ENCODE measurements around the gene TSTD1. TPM values are rescaled to one million over a fixed set of nuclear protein-coding genes. Genes with fewer than 3 reads are reported as not detected.

TSTD1 gene, protein sequence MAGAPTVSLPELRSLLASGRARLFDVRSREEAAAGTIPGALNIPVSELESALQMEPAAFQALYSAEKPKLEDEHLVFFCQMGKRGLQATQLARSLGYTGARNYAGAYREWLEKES
- total RNA-seq, result 10 to 100 TPM in 2 of 4 donors, 1 to 10 TPM in 2; 2.5 to 33.9 (median 8.2) TPM
- polyA plus RNA-seq, result 10 to 100 TPM in 2 of 3 donors, 1 to 10 TPM in 1; 9.3 to 20.5 (median 10.4) TPM
- long read RNA-seq, donor 1, transcript TSTD1-204 (4 exons, 593 nt), result major isoform, 6 of 11 reads
- long read RNA-seq, donor 1, partial matches to known transcripts, result 0 of 11 reads
- long read RNA-seq, donor 1, other reads (novel, unspliced or antisense), result 2 of 11 reads
- long read RNA-seq, donor 2, partial matches to known transcripts, result 0 of 6 reads
- long read RNA-seq, donor 2, other reads (novel, unspliced or antisense), result 1 of 6 reads

DNA sequence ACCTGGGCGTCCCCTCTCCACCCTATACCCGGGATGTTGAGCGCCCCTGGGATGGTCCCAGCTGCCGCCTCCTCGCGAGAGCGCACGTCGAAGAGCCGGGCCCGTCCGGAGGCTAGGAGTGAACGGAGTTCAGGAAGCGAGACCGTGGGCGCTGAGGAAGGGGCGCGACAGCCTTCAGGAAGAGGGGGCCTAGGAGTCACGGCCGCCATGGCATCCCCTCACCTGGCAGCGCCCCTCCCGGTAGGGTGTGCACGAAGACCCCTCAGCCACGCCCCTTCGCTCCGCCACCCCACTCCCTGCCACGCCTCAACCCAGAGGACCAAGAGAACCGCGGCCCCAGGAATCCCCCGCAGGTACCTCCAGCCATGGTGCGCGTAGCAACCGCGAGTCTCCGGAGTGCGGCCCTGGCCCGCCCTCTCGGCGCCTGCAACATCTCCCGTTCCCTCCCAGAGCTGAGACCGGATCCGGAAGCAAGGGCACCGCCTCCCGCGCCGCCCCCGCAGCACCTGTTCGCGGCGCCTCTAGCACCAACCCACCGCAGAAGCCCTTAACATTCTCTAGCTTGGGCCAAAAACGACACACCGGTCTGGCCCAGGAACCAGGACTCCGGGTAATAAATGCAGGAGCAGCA is at the start of gene TSTD1:
TSTD1 (minus strand) TSS at position 442 of the 631 bp plus-strand sequence; CDS start at position 367, 75 bp downstream.
- peak; percentile 87 to 92 (median 87) for ATAC-seq
- Histone ChIP-seq H3K27me3 (ENCODE audit: insufficient read depth in 3 of 3, low read length in 2 of 3) (no peaks in the 10 kb centered on the region), H3K36me3 (ENCODE audit: insufficient read depth in 1 of 2, low read depth in 1 of 2) (peaks cover 10 to 40% of the 10 kb centered on the region in 2 donors), H3K27ac (no peak within 1 kb of the TSS), H3K4me1 (peaks cover 4% of the 10 kb centered on the region), H3K4me3 (peak within 1 kb of the TSS; percentile 64), H3K9me3 (no peaks in the 10 kb centered on the region)
- WGBS, 3 donors, result 25 to 27% (median 26%) methylated on average over 51 to 54 of the region's 54 CpGs
- peak; percentile 61 to 70 for DNase-seq
- TF ChIP-seq, protein P1, sequence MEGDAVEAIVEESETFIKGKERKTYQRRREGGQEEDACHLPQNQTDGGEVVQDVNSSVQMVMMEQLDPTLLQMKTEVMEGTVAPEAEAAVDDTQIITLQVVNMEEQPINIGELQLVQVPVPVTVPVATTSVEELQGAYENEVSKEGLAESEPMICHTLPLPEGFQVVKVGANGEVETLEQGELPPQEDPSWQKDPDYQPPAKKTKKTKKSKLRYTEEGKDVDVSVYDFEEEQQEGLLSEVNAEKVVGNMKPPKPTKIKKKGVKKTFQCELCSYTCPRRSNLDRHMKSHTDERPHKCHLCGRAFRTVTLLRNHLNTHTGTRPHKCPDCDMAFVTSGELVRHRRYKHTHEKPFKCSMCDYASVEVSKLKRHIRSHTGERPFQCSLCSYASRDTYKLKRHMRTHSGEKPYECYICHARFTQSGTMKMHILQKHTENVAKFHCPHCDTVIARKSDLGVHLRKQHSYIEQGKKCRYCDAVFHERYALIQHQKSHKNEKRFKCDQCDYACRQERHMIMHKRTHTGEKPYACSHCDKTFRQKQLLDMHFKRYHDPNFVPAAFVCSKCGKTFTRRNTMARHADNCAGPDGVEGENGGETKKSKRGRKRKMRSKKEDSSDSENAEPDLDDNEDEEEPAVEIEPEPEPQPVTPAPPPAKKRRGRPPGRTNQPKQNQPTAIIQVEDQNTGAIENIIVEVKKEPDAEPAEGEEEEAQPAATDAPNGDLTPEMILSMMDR (IDR thresholded peaks at IDR 0.05), result no peak
- intact Hi-C loops (cut with DNase I), result no loop called here

DNA sequence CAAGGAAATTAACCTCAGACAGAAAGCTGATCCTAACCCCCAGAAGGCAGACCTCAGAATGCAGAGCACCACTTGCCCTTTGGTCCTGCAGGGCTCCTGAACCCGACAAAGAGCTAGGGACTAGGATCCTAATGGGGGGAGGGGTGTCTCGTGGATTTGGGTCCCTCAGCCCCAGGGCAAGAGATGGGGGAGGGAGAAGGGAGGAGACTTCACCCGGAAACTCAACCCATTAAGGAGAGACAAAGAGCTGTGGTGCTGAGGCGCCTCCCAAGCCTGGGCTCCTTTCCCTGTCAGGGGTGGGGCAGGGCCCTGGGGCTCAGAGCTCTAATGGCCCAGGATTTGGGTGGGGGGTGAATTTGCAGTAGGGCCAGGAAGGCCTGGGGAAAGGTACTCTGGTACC is 47.7 kb upstream of the TSTD1 start:
- H3K36me3 ChIP-seq (ENCODE audit: insufficient read depth in 1 of 2, low read depth in 1 of 2), result no peaks in the 10 kb centered on the region
- DNase-seq (no peak), ATAC-seq (no peak)
- no peaks in the 10 kb centered on the region for H3K9me3 ChIP-seq
- 54 to 65% (median 60%) methylated on average over 4 of the region's 4 CpGs for WGBS, 3 donors
- TF ChIP-seq, protein P1 (IDR thresholded peaks at IDR 0.05), result no peak
- no peaks in the 10 kb centered on the region for H3K27me3 ChIP-seq (ENCODE audit: insufficient read depth in 3 of 3, low read length in 2 of 3)
- no peak overlapping the region for H3K4me3 ChIP-seq
- no peaks in the 10 kb centered on the region for H3K4me1 ChIP-seq
- intact Hi-C loops (cut with DNase I), result no loop called here
- H3K27ac ChIP-seq, result no peak overlapping the region

DNA sequence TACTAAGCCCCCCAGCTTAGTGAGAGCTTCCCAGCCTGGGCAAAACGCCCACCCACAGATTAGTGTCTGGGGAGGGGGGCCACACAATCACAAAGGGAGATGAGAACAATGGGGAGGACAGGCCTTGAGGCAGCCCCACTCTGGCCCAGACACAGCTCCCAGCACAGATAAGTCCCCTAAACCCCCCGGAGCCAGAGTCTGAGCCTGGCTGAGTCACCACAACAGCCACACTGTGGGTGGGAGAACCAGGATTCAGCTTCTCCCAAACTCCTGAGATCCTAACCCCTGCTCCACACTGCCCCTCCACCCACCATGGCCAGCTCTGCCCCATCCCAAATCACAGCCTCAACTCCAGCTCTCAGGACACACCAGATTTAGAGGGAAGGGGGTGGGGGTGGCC is 46.4 kb upstream of the TSTD1 start:
- intact Hi-C loops (cut with DNase I), result no loop called here
- WGBS, 3 donors, result 57 to 69% (median 65%) methylated on average over 2 of the region's 2 CpGs
- Histone ChIP-seq H3K4me1 (no peaks in the 10 kb centered on the region), H3K27ac (no peak overlapping the region), H3K27me3 (ENCODE audit: insufficient read depth in 3 of 3, low read length in 2 of 3) (no peaks in the 10 kb centered on the region), H3K4me3 (no peak overlapping the region), H3K9me3 (no peaks in the 10 kb centered on the region), H3K36me3 (ENCODE audit: insufficient read depth in 1 of 2, low read depth in 1 of 2) (no peaks in the 10 kb centered on the region)
- TF ChIP-seq, protein P1 (IDR thresholded peaks at IDR 0.05), result no peak
- DNase-seq (no peak), ATAC-seq (no peak)

DNA sequence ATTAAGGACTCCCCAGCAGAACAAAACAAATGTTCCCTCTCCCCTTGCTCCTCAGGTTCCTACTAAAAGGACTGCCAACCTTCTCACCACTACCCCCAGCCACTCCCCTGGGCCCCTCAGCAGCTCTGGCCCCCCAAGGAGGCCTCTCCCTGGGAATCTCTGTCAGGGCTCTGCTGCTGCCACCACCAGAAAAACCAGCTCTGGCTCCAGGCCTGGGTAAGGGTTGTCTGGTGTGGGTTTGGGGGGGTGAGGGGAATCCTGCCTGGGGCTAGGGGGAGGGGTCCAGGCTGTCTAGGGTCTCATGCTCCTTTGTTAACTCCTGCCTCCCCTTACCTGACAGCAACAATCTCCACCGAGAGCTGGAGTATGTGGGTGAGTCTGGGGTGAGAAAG is 45.8 kb upstream of the TSTD1 start:
- DNase-seq (no peak), ATAC-seq (no peak)
- Histone ChIP-seq H3K36me3 (ENCODE audit: insufficient read depth in 1 of 2, low read depth in 1 of 2) (no peaks in the 10 kb centered on the region), H3K4me3 (no peak overlapping the region), H3K4me1 (no peaks in the 10 kb centered on the region), H3K27ac (no peak overlapping the region), H3K27me3 (ENCODE audit: insufficient read depth in 3 of 3, low read length in 2 of 3) (peaks cover 0 to 3% (median 0%) of the 10 kb centered on the region in 3 donors), H3K9me3 (no peaks in the 10 kb centered on the region)
- 77 to 100% (median 92%) methylated on average over 1 of the region's 1 CpG for whole genome bisulfite sequencing, 3 donors
- intact Hi-C loops (cut with DNase I), result no loop called here
- TF ChIP-seq, protein P1 (IDR thresholded peaks at IDR 0.05), result no peak
